Fibroblast of lung (primary cell): Measurements from ENCODE around the gene LRMDA. TPM values are rescaled to one million over a fixed set of nuclear protein-coding genes. Genes with fewer than 3 reads are reported as not detected.

Experiments
- DNase-seq, 2 donors: peaks; one replicate each; pipeline versions ENCODE4 v3.0.0 to v3.0.0-alpha.2; 2010; ENCODE audit warnings: low read depth in 2 of 2
- H2AFZ ChIP-seq: 2 replicates; pipeline ENCODE4 v1.5.1; 2012; ENCODE audit warnings: low read length, control low read depth, inconsistent platforms
- H3K27ac ChIP-seq: 2 replicates; pipeline ENCODE4 v1.5.1; 2011; ENCODE audit warnings: low read length, control low read depth; ENCODE audit not compliant: insufficient read depth
- H3K27me3 ChIP-seq: 2 replicates; pipeline ENCODE4 v1.5.1; 2011; ENCODE audit warnings: mild to moderate bottlenecking, low read length; ENCODE audit not compliant: control insufficient read depth, insufficient read depth
- H3K36me3 ChIP-seq: 2 replicates; pipeline ENCODE4 v1.5.1; 2011; ENCODE audit warnings: low read length; ENCODE audit not compliant: control insufficient read depth, insufficient read depth
- H3K4me1 ChIP-seq: 2 replicates; pipeline ENCODE4 v1.5.1; 2011; ENCODE audit warnings: low read length; ENCODE audit not compliant: control insufficient read depth, insufficient read depth; ENCODE audit errors: extremely low read depth
- H3K4me2 ChIP-seq: 2 replicates; pipeline ENCODE4 v1.5.1; 2011; ENCODE audit warnings: low read length, control low read depth; ENCODE audit not compliant: insufficient read depth; ENCODE audit errors: extremely low read depth
- H3K4me3 ChIP-seq, 4 experiments: fragments of 200-600 bp in 1 of 4; sonication (generic) in 1 of 4; replicated peaks in 1 of 4; 2 replicates each; pipeline ENCODE4 v1.5.1; 2011 to 2016; ENCODE audit warnings: low read length in 4 of 4, low read depth in 3 of 4, mild to moderate bottlenecking in 3 of 4, control low read depth in 2 of 4, inconsistent platforms in 1 of 4, mixed read lengths in 1 of 4; ENCODE audit not compliant: insufficient read depth in 1 of 4; ENCODE audit errors: control extremely low read depth in 1 of 4
- H3K79me2 ChIP-seq: 2 replicates; pipeline ENCODE4 v1.5.1; 2012; ENCODE audit warnings: mild to moderate bottlenecking, low read length, inconsistent platforms; ENCODE audit not compliant: control insufficient read depth, insufficient read depth
- H3K9ac ChIP-seq: 2 replicates; pipeline ENCODE4 v1.5.1; 2011; ENCODE audit warnings: mild to moderate bottlenecking, low read length, control low read depth; ENCODE audit not compliant: insufficient read depth
- H3K9me3 ChIP-seq: 2 replicates; pipeline ENCODE4 v1.5.1; 2012; ENCODE audit warnings: low read depth, low read length; ENCODE audit not compliant: control insufficient read depth, insufficient read depth
- H4K20me1 ChIP-seq: 2 replicates; pipeline ENCODE4 v1.5.1; 2011; ENCODE audit warnings: low read length; ENCODE audit not compliant: control insufficient read depth, insufficient read depth; ENCODE audit errors: extremely low read depth
- EZH2 ChIP-seq: IDR thresholded peaks from 2 replicates; pipeline ENCODE4 v1.5.1; 2012; ENCODE audit warnings: low read length, control low read depth, mild to moderate bottlenecking; ENCODE audit errors: missing control alignments
- polyA plus RNA-seq, 2 donors: library from polyadenylated mRNA; depleted of rRNA in 1 of 2; stranded (reverse) in 1 of 2; unstranded in 1 of 2; fragments of >200 nt; gene quantifications; 2 replicates each; pipeline ENCODE4 v1.2.1, GENCODE V29; 2011 to 2012; ENCODE audit warnings: missing spikeins in 1 of 2
- total RNA-seq: library from RNA; depleted of rRNA; stranded (reverse); fragments of >200 nt; gene quantifications from 2 replicates; pipeline ENCODE4 v1.2.1, GENCODE V29; 2014
- TF ChIP-seq, protein P1 (sequence below), 2 donors: IDR thresholded peaks in 1 of 2; conservative IDR thresholded peaks in 1 of 2; 1 replicate in 1 of 2; 2 replicates in 1 of 2; pipeline ENCODE4 v1.5.1; 2011 to 2012; ENCODE audit warnings: low read length in 2 of 2, control low read depth in 1 of 2, inconsistent platforms in 1 of 2, low read depth in 1 of 2, mild to moderate bottlenecking in 1 of 2

LRMDA gene
- total and polyA plus RNA-seq, 2 donors (not counting 1 experiment from before 2014, with no cell fraction given), result 1.7 to 2.0 TPM

DNA sequence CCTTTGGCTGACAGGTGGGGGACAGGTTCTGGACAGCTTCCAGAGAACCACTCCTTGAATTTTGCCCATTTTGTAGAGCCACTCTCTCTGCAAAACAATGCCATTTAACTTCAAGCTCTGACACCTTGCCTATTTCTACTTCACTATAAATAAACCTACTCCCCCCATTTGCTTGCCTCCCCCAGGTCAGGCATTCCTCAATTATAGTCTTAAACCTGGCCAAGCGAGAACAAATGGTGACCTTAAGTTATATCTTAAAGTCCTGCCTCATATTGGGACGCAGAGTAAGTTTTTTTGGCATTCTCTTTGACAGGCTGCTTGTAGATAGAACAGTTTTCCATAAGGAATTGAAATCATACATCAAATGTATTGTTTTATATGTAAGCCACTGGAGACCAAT is 706.9 kb downstream of the LRMDA start:
- no peak for TF ChIP-seq EZH2
- TF ChIP-seq, protein P1, sequence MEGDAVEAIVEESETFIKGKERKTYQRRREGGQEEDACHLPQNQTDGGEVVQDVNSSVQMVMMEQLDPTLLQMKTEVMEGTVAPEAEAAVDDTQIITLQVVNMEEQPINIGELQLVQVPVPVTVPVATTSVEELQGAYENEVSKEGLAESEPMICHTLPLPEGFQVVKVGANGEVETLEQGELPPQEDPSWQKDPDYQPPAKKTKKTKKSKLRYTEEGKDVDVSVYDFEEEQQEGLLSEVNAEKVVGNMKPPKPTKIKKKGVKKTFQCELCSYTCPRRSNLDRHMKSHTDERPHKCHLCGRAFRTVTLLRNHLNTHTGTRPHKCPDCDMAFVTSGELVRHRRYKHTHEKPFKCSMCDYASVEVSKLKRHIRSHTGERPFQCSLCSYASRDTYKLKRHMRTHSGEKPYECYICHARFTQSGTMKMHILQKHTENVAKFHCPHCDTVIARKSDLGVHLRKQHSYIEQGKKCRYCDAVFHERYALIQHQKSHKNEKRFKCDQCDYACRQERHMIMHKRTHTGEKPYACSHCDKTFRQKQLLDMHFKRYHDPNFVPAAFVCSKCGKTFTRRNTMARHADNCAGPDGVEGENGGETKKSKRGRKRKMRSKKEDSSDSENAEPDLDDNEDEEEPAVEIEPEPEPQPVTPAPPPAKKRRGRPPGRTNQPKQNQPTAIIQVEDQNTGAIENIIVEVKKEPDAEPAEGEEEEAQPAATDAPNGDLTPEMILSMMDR (conservative IDR thresholded peaks at IDR 0.05 in 1 of 2, IDR thresholded peaks at IDR 0.05 in 1 of 2; ENCODE audit: low read depth in 1 of 2, low read length in 2 of 2), result no peak
- H3K4me1 ChIP-seq, result no peaks in the 10 kb centered on the region
- H3K36me3 ChIP-seq, result no peaks in the 10 kb centered on the region
- no peak overlapping the region for H3K4me2 ChIP-seq
- no peak overlapping the region for H3K9ac ChIP-seq
- no peaks in the 10 kb centered on the region for H3K79me2 ChIP-seq
- no peaks in the 10 kb centered on the region for H3K27me3 ChIP-seq
- no peak overlapping the region for H3K27ac ChIP-seq
- no peak overlapping the region for H2AFZ ChIP-seq
- H3K4me3 ChIP-seq, result no peak overlapping the region
- no peaks in the 10 kb centered on the region for H3K9me3 ChIP-seq
- no peaks in the 10 kb centered on the region for H4K20me1 ChIP-seq
- DNase-seq, result no peak

DNA sequence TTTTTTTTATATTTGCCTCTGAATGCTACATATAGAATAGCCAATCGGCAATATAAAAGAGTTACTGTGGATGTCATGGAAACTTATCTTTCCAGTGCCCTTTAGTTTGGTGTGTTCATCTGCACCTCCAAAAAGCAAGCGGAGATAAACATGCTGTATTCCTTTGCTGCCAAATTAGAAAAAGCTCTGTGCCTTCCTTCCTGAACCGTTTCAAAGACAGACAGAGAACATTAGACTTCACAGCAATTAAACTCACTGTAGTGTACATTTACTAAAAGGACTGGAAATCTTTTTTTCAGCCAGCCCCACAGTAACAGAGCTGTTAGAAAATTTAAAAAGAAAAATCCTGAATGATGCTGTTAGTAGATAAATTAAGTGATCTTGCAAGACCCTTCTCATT is 707.5 kb downstream of the LRMDA start:
- H3K79me2 ChIP-seq, result no peaks in the 10 kb centered on the region
- H3K4me3 ChIP-seq, result no peak overlapping the region
- no peak overlapping the region for H3K27ac ChIP-seq
- no peak for DNase-seq
- H3K27me3 ChIP-seq, result no peaks in the 10 kb centered on the region
- H3K9ac ChIP-seq, result no peak overlapping the region
- no peaks in the 10 kb centered on the region for H3K36me3 ChIP-seq
- TF ChIP-seq, protein P1 (conservative IDR thresholded peaks at IDR 0.05 in 1 of 2, IDR thresholded peaks at IDR 0.05 in 1 of 2; ENCODE audit: low read depth in 1 of 2, low read length in 2 of 2), result no peak
- no peak for TF ChIP-seq EZH2
- no peaks in the 10 kb centered on the region for H3K9me3 ChIP-seq
- no peaks in the 10 kb centered on the region for H3K4me1 ChIP-seq
- no peaks in the 10 kb centered on the region for H4K20me1 ChIP-seq
- H2AFZ ChIP-seq, result no peak overlapping the region
- H3K4me2 ChIP-seq, result no peak overlapping the region

- Histone ChIP-seq H3K27ac (no peak overlapping the region), H3K9ac (no peak overlapping the region), H2AFZ (no peak overlapping the region), H3K4me3 (no peak overlapping the region), H3K36me3 (no peaks in the 10 kb centered on the region), H3K27me3 (no peaks in the 10 kb centered on the region), H3K4me1 (no peaks in the 10 kb centered on the region), H3K4me2 (no peak overlapping the region), H3K9me3 (no peaks in the 10 kb centered on the region), H4K20me1 (no peaks in the 10 kb centered on the region), H3K79me2 (no peaks in the 10 kb centered on the region)
- DNase-seq, result no peak
- TF ChIP-seq, protein P1 (conservative IDR thresholded peaks at IDR 0.05 in 1 of 2, IDR thresholded peaks at IDR 0.05 in 1 of 2; ENCODE audit: low read depth in 1 of 2, low read length in 2 of 2), result no peak
- no peak for TF ChIP-seq EZH2
Measured at GRCh38 chr10:76139431-76139830, 708.0 kb downstream of the LRMDA start.
